HepG2 (cell line): ENCODE results near the gene OR9A2. TPM values are rescaled to one million over a fixed set of nuclear protein-coding genes. Genes with fewer than 3 reads are reported as not detected.

ENCODE experiments used
- ATAC-seq: fragments of 200-7000 bp; cut with Tn5 transposase; 3 replicates; pipeline ENCODE4 v1.9.1; 2020; ENCODE audit warnings: mild to moderate bottlenecking, moderate library complexity
- BruUV-seq: library from RNA; stranded (reverse); fragments of 400-500 nt; replicated peaks from 2 replicates; lab custom pipeline; 2021; lab: Mats Ljungman, UMichigan
- CTCF ChIA-PET: fragments of 300-600 bp; formaldehyde crosslinking; extraction: SDS; loops from one replicate; lab custom pipeline; 2021; ENCODE audit warnings: low total read pairs, inconsistent platforms, low intra/inter-chr PET ratio; lab: Yijun Ruan, JAX
- POLR2A ChIA-PET: fragments of 350-600 bp; sonication (Branson Sonifier 250); formaldehyde crosslinking; loops from one replicate; lab custom pipeline; 2020; ENCODE audit warnings: antibody characterized with exemption, inconsistent platforms; lab: Yijun Ruan, JAX
- DNase-seq: peaks from one replicate; pipeline ENCODE4 v3.0.0-alpha.2; 2015; ENCODE audit warnings: low spot score
- FAIRE-seq: peaks from 3 replicates; lab custom pipeline; 2011; peaks lifted over from hg19 to GRCh38; lab: Jason Lieb, UNC
- H2AFZ ChIP-seq: one replicate; pipeline ENCODE4 v1.6.1; 2011; ENCODE audit warnings: low read length, inconsistent platforms
- H3K27ac ChIP-seq: fragments of 300-600 bp; 3 replicates; pipeline ENCODE4 v1.8.0; 2011; ENCODE audit warnings: mixed run types, mild to moderate bottlenecking, mixed read lengths, low read length, inconsistent platforms; ENCODE audit not compliant: insufficient read depth; ENCODE audit errors: extremely low read length
- H3K27me3 ChIP-seq, 2 experiments: fragments of 200-600 bp in 1 of 2; 2 replicates in 1 of 2; 3 replicates in 1 of 2; pipeline versions ENCODE4 v1.6.0 to v1.8.0; 2011; ENCODE audit warnings: low read length in 2 of 2, mild to moderate bottlenecking in 2 of 2, moderate library complexity in 2 of 2, inconsistent platforms in 1 of 2; ENCODE audit not compliant: insufficient read depth in 2 of 2, control insufficient read depth in 1 of 2
- H3K36me3 ChIP-seq, 2 experiments: fragments of 200-600 bp in 1 of 2; replicated peaks in 1 of 2; 2 replicates in 1 of 2; 3 replicates in 1 of 2; pipeline versions ENCODE4 v1.5.1 to v1.8.0; 2011; ENCODE audit warnings: low read length in 2 of 2, inconsistent platforms in 1 of 2; ENCODE audit not compliant: insufficient read depth in 2 of 2, control insufficient read depth in 1 of 2
- H3K4me1 ChIP-seq: 2 replicates; pipeline ENCODE4 v1.5.1; 2012; ENCODE audit warnings: low read length, inconsistent platforms; ENCODE audit not compliant: insufficient read depth
- H3K4me2 ChIP-seq: 2 replicates; pipeline ENCODE4 v1.6.0; 2011; ENCODE audit warnings: low read depth, low read length, inconsistent platforms
- H3K4me3 ChIP-seq, 3 experiments: fragments of 200-600 bp in 1 of 3; sonication (generic), shearing (Covaris generic) in 1 of 3; replicated peaks in 1 of 3; 2 replicates each; pipeline ENCODE4 v1.5.1; 2011 to 2016; ENCODE audit warnings: low read length in 3 of 3, inconsistent platforms in 2 of 3, low read depth in 2 of 3, mild to moderate bottlenecking in 2 of 3, control low read depth in 1 of 3, mixed read lengths in 1 of 3; ENCODE audit not compliant: insufficient read depth in 1 of 3
- H3K79me2 ChIP-seq: one replicate; pipeline ENCODE4 v1.6.1; 2011; ENCODE audit warnings: low read length, inconsistent platforms; ENCODE audit not compliant: insufficient read depth
- H3K9ac ChIP-seq: 2 replicates; pipeline ENCODE4 v1.6.0; 2011; ENCODE audit warnings: mild to moderate bottlenecking, low read depth, low read length, inconsistent platforms; ENCODE audit not compliant: insufficient read depth
- H3K9me3 ChIP-seq: 2 replicates; pipeline ENCODE4 v1.5.1; 2012; ENCODE audit warnings: mild to moderate bottlenecking, low read length
- H4K20me1 ChIP-seq: 2 replicates; pipeline ENCODE4 v1.6.0; 2011; ENCODE audit warnings: inconsistent platforms, mild to moderate bottlenecking, low read length, moderate library complexity; ENCODE audit not compliant: insufficient read depth
- ETV6 ChIP-seq: sonication (generic); formaldehyde crosslinking; conservative IDR thresholded peaks from 2 replicates; pipeline ENCODE4 v1.4.0; 2020; ENCODE audit warnings: missing genetic modification reagents
- GATA4 ChIP-seq: sonication (generic); IDR thresholded peaks from 2 replicates; pipeline ENCODE4 v1.6.1; 2016; ENCODE audit warnings: antibody characterized with exemption, low read depth, borderline replicate concordance
- RXRB ChIP-seq: IDR thresholded peaks from 2 replicates; pipeline ENCODE4 v1.6.1; 2016; ENCODE audit warnings: borderline replicate concordance, missing genetic modification reagents, missing compliant biosample characterization
- ZSCAN22 ChIP-seq: sonication (generic); formaldehyde crosslinking; IDR thresholded peaks from 2 replicates; pipeline ENCODE4 v1.4.0; 2020; ENCODE audit warnings: mild to moderate bottlenecking, missing genetic modification reagents
- WGBS: methylation state at CpG from one replicate; pipeline ENCODE4 v1.1.6; 2017; ENCODE audit warnings: low lambda C conversion rate; 5-methylcytosine and 5-hydroxymethylcytosine counted together
- in situ Hi-C: cut with HindIII; loops from 2 replicates; pipeline ENCODE4 v1.10.0; 2017; ENCODE audit warnings: low pct_unique_long_range_greater_than_20kb; ENCODE audit not compliant: extremely low pct_ligation_motif_present
- intact Hi-C: fragments of 100-400 bp; cut with micrococcal nuclease; formaldehyde crosslinking; loops from one replicate; pipeline ENCODE4 v1.10.0; 2022; ENCODE audit not compliant: unreplicated experiment
- polyA plus RNA-seq, 8 experiments: library from polyadenylated mRNA; depleted of rRNA in 3 of 8; stranded (reverse) in 7 of 8; unstranded in 1 of 8; fragments of >200 nt; fragmentation: Illumina TruSeq in 4 of 8; extraction: Trizol in 4 of 8; gene quantifications; 2 replicates each; pipeline versions ENCODE4 v1.2.1 to v1.2.3, GENCODE V29; 2011 to 2016; ENCODE audit warnings: low read depth in 4 of 8, missing spikeins in 1 of 8, mixed read lengths in 1 of 8; ENCODE audit not compliant: insufficient read depth in 1 of 8
- total RNA-seq, 5 experiments: library from RNA; depleted of rRNA; stranded (reverse); fragments of >200 nt; fragmentation: Illumina TruSeq; extraction: Trizol; gene quantifications; 2 replicates each; pipeline ENCODE4 v1.2.3, GENCODE V29; 2016; ENCODE audit warnings: low read depth in 1 of 5
- TF ChIP-seq, protein P1 (sequence below): sonication (generic); formaldehyde crosslinking; IDR thresholded peaks from 2 replicates; pipeline ENCODE4 v1.9.0; 2021; ENCODE audit warnings: mild to moderate bottlenecking, missing genetic modification reagents

Gene OR9A2
- total and polyA plus RNA-seq, 2 of the 13 experiments (the other 11 are each of a cell fraction or from before 2014, with no cell fraction given): not detected

- no peak overlapping the region for H3K4me3 ChIP-seq
- FAIRE-seq: no peak
- H3K27ac ChIP-seq: no peak overlapping the region
- POLR2A ChIA-PET: no interaction called here
- TF ChIP-seq, protein P1, sequence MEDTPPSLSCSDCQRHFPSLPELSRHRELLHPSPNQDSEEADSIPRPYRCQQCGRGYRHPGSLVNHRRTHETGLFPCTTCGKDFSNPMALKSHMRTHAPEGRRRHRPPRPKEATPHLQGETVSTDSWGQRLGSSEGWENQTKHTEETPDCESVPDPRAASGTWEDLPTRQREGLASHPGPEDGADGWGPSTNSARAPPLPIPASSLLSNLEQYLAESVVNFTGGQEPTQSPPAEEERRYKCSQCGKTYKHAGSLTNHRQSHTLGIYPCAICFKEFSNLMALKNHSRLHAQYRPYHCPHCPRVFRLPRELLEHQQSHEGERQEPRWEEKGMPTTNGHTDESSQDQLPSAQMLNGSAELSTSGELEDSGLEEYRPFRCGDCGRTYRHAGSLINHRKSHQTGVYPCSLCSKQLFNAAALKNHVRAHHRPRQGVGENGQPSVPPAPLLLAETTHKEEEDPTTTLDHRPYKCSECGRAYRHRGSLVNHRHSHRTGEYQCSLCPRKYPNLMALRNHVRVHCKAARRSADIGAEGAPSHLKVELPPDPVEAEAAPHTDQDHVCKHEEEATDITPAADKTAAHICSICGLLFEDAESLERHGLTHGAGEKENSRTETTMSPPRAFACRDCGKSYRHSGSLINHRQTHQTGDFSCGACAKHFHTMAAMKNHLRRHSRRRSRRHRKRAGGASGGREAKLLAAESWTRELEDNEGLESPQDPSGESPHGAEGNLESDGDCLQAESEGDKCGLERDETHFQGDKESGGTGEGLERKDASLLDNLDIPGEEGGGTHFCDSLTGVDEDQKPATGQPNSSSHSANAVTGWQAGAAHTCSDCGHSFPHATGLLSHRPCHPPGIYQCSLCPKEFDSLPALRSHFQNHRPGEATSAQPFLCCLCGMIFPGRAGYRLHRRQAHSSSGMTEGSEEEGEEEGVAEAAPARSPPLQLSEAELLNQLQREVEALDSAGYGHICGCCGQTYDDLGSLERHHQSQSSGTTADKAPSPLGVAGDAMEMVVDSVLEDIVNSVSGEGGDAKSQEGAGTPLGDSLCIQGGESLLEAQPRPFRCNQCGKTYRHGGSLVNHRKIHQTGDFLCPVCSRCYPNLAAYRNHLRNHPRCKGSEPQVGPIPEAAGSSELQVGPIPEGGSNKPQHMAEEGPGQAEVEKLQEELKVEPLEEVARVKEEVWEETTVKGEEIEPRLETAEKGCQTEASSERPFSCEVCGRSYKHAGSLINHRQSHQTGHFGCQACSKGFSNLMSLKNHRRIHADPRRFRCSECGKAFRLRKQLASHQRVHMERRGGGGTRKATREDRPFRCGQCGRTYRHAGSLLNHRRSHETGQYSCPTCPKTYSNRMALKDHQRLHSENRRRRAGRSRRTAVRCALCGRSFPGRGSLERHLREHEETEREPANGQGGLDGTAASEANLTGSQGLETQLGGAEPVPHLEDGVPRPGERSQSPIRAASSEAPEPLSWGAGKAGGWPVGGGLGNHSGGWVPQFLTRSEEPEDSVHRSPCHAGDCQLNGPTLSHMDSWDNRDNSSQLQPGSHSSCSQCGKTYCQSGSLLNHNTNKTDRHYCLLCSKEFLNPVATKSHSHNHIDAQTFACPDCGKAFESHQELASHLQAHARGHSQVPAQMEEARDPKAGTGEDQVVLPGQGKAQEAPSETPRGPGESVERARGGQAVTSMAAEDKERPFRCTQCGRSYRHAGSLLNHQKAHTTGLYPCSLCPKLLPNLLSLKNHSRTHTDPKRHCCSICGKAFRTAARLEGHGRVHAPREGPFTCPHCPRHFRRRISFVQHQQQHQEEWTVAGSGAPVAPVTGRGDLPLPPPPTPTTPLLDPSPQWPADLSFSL (CRISPR knock-in tag): no peak
- TF ChIP-seq ZSCAN22 (no peak), GATA4 (no peak), ETV6 (CRISPR knock-in tag) (no peak), RXRB (CRISPR knock-in tag) (no peak)
- no peak for ATAC-seq
- no peak overlapping the region for H2AFZ ChIP-seq
- H4K20me1 ChIP-seq: no peaks in the 10 kb centered on the region
- no peaks in the 10 kb centered on the region for H3K4me1 ChIP-seq
- H3K27me3 ChIP-seq: no peaks in the 10 kb centered on the region; a peak in 1 of 5 replicates
- in situ Hi-C loops (no loop called here), intact Hi-C loops (no loop called here)
- CTCF ChIA-PET: no interaction called here
- DNase-seq: no peak
- BruUV-seq: no TSS peak
- H3K79me2 ChIP-seq: no peaks in the 10 kb centered on the region
- no peak overlapping the region for H3K9ac ChIP-seq
- no peaks in the 10 kb centered on the region for H3K36me3 ChIP-seq
- 0% methylated on average over 2 of the region's 2 CpGs for WGBS
- no peaks in the 10 kb centered on the region for H3K9me3 ChIP-seq
- H3K4me2 ChIP-seq: no peak overlapping the region
Observed at GRCh38 chr7:143015084-143015483, 11.8 kb downstream of the OR9A2 start.
